K562 (cell line): ENCODE results near the gene KLHL34. TPM values are rescaled to one million over a fixed set of nuclear protein-coding genes. Genes with fewer than 3 reads are reported as not detected.

Experiments
- HDAC3 ChIP-seq: fragments of 450-650 bp; IDR thresholded peaks from 2 replicates; pipeline ENCODE4 v1.6.1; 2018; ENCODE audit warnings: borderline replicate concordance, mild to moderate bottlenecking, moderate library complexity; ENCODE audit not compliant: partially characterized antibody
- polyA plus RNA-seq, 8 experiments: library from polyadenylated mRNA; depleted of rRNA in 4 of 8; stranded (reverse) in 5 of 8; unstranded in 3 of 8; fragments of >200 nt; fragmentation: Nextera tagmentation in 2 of 8; fragmentation: Illumina TruSeq in 1 of 8; extraction: Ambion mirVana in 2 of 8; extraction: Trizol in 1 of 8; gene quantifications; 2 replicates each; pipeline versions ENCODE4 v1.2.1 to v1.2.3, GENCODE V29; 2011 to 2014; ENCODE audit warnings: inconsistent platforms in 1 of 8, missing spikeins in 1 of 8
- total RNA-seq, 7 experiments: library from RNA; depleted of rRNA in 6 of 7; stranded (reverse); fragments of >200 nt in 6 of 7; fragmentation: Illumina TruSeq in 2 of 7; extraction: Trizol in 2 of 7; gene quantifications; 2 replicates each; pipeline versions ENCODE4 v1.2.1 to v1.2.3, GENCODE V29; 2011 to 2021; ENCODE audit warnings: low replicate concordance in 1 of 7
- TF ChIP-seq, protein P1 (sequence below), 2 experiments: IDR thresholded peaks; 2 replicates each; pipeline ENCODE4 v1.6.1; 2011; ENCODE audit warnings: borderline replicate concordance in 1 of 2, control low read depth in 1 of 2, low read depth in 1 of 2, low read length in 1 of 2, mild to moderate bottlenecking in 1 of 2, mixed read lengths in 1 of 2, moderate library complexity in 1 of 2; ENCODE audit not compliant: insufficient read depth in 1 of 2, insufficient read length in 1 of 2, poor library complexity in 1 of 2, severe bottlenecking in 1 of 2; ENCODE audit errors: extremely low read depth in 1 of 2
- TF ChIP-seq, protein P2 (sequence below), 2 experiments: fragments of 450-650 bp; IDR thresholded peaks; 2 replicates each; pipeline ENCODE4 v1.6.1; 2018; ENCODE audit warnings: mild to moderate bottlenecking in 2 of 2, low read depth in 1 of 2; ENCODE audit not compliant: partially characterized antibody in 2 of 2
- TF ChIP-seq, protein P3 (sequence below): sonication (generic); formaldehyde crosslinking; IDR thresholded peaks from 2 replicates; pipeline ENCODE4 v1.8.1; 2023; ENCODE audit warnings: mild to moderate bottlenecking, missing genetic modification reagents
- TF ChIP-seq, protein P4 (sequence below): fragments of 450-650 bp; conservative IDR thresholded peaks from 2 replicates; pipeline ENCODE4 v1.6.1; 2016; ENCODE audit warnings: missing genetic modification characterization, low read depth, mild to moderate bottlenecking, missing compliant biosample characterization, moderate library complexity
- TF ChIP-seq, protein P5 (sequence below): fragments of 450-650 bp; formaldehyde crosslinking; IDR thresholded peaks from 2 replicates; pipeline ENCODE4 v1.4.0; 2020; ENCODE audit warnings: mild to moderate bottlenecking, moderate library complexity

Gene KLHL34
- total and polyA plus RNA-seq, 9 of the 15 experiments (the other 6 are each of a cell fraction or from before 2014, with no cell fraction given), result not detected

DNA sequence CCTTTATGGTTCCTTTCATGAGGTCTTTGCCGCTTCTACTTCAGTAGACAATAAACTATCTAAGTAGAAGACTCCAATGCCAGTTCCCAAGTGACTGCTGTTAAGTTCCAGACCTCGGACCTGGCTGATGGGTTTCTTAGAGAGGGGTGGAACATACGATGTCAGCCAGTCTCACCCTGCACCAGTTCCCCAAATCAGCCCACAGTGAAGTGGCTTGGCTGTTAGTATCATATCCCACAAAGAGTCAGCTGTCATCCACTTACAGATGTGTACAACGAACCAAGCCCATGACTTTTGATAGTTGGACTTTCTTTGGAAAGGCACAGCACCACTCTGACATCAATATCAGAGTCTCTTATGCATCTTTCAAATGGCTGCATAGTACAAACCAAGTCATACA is 8.1 kb upstream of the KLHL34 start (continued):
- TF ChIP-seq, protein P1, sequence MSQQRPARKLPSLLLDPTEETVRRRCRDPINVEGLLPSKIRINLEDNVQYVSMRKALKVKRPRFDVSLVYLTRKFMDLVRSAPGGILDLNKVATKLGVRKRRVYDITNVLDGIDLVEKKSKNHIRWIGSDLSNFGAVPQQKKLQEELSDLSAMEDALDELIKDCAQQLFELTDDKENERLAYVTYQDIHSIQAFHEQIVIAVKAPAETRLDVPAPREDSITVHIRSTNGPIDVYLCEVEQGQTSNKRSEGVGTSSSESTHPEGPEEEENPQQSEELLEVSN (IDR thresholded peaks at IDR 0.05; ENCODE audit: borderline replicate concordance in 1 of 2, extremely low read depth in 1 of 2, insufficient read depth in 1 of 2, insufficient read length in 1 of 2, low read depth in 1 of 2, low read length in 1 of 2, poor library complexity in 1 of 2, severe bottlenecking in 1 of 2), result no peak
- no peak for TF ChIP-seq HDAC3
- TF ChIP-seq, protein P2, sequence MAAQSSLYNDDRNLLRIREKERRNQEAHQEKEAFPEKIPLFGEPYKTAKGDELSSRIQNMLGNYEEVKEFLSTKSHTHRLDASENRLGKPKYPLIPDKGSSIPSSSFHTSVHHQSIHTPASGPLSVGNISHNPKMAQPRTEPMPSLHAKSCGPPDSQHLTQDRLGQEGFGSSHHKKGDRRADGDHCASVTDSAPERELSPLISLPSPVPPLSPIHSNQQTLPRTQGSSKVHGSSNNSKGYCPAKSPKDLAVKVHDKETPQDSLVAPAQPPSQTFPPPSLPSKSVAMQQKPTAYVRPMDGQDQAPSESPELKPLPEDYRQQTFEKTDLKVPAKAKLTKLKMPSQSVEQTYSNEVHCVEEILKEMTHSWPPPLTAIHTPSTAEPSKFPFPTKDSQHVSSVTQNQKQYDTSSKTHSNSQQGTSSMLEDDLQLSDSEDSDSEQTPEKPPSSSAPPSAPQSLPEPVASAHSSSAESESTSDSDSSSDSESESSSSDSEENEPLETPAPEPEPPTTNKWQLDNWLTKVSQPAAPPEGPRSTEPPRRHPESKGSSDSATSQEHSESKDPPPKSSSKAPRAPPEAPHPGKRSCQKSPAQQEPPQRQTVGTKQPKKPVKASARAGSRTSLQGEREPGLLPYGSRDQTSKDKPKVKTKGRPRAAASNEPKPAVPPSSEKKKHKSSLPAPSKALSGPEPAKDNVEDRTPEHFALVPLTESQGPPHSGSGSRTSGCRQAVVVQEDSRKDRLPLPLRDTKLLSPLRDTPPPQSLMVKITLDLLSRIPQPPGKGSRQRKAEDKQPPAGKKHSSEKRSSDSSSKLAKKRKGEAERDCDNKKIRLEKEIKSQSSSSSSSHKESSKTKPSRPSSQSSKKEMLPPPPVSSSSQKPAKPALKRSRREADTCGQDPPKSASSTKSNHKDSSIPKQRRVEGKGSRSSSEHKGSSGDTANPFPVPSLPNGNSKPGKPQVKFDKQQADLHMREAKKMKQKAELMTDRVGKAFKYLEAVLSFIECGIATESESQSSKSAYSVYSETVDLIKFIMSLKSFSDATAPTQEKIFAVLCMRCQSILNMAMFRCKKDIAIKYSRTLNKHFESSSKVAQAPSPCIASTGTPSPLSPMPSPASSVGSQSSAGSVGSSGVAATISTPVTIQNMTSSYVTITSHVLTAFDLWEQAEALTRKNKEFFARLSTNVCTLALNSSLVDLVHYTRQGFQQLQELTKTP (IDR thresholded peaks at IDR 0.05; ENCODE audit: low read depth in 1 of 2, partially characterized antibody in 2 of 2), result no peak
- TF ChIP-seq, protein P3, sequence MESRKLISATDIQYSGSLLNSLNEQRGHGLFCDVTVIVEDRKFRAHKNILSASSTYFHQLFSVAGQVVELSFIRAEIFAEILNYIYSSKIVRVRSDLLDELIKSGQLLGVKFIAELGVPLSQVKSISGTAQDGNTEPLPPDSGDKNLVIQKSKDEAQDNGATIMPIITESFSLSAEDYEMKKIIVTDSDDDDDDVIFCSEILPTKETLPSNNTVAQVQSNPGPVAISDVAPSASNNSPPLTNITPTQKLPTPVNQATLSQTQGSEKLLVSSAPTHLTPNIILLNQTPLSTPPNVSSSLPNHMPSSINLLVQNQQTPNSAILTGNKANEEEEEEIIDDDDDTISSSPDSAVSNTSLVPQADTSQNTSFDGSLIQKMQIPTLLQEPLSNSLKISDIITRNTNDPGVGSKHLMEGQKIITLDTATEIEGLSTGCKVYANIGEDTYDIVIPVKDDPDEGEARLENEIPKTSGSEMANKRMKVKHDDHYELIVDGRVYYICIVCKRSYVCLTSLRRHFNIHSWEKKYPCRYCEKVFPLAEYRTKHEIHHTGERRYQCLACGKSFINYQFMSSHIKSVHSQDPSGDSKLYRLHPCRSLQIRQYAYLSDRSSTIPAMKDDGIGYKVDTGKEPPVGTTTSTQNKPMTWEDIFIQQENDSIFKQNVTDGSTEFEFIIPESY (CRISPR knock-in tag), result no peak
- TF ChIP-seq, protein P4, sequence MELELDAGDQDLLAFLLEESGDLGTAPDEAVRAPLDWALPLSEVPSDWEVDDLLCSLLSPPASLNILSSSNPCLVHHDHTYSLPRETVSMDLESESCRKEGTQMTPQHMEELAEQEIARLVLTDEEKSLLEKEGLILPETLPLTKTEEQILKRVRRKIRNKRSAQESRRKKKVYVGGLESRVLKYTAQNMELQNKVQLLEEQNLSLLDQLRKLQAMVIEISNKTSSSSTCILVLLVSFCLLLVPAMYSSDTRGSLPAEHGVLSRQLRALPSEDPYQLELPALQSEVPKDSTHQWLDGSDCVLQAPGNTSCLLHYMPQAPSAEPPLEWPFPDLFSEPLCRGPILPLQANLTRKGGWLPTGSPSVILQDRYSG (tag), result no peak
- TF ChIP-seq, protein P5, sequence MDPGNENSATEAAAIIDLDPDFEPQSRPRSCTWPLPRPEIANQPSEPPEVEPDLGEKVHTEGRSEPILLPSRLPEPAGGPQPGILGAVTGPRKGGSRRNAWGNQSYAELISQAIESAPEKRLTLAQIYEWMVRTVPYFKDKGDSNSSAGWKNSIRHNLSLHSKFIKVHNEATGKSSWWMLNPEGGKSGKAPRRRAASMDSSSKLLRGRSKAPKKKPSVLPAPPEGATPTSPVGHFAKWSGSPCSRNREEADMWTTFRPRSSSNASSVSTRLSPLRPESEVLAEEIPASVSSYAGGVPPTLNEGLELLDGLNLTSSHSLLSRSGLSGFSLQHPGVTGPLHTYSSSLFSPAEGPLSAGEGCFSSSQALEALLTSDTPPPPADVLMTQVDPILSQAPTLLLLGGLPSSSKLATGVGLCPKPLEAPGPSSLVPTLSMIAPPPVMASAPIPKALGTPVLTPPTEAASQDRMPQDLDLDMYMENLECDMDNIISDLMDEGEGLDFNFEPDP (CRISPR knock-in tag), result no peak
- TF ChIP-seq, all 486 proteins: peak for 0
